Kidney (tissue), 14 donors: ENCODE data around the gene KANK4. TPM values are rescaled to one million over a fixed set of nuclear protein-coding genes. Genes with fewer than 3 reads are reported as not detected.

Source experiments
- DNase-seq, 5 donors: peaks; one replicate each; pipeline ENCODE4 v3.0.0-alpha.2; 2013 to 2020
- FAIRE-seq: peaks from 2 replicates; lab custom pipeline; 2012; peaks lifted over from hg19 to GRCh38; lab: Jason Lieb, UNC
- H3K27ac ChIP-seq, 2 donors: one replicate each; pipeline ENCODE4 v1.7.0; 2013; ENCODE audit warnings: low read depth in 2 of 2, low read length in 2 of 2, inconsistent platforms in 1 of 2
- H3K27me3 ChIP-seq: one replicate; pipeline ENCODE4 v1.7.1; 2013; ENCODE audit warnings: low read length, inconsistent platforms; ENCODE audit not compliant: control insufficient read depth, insufficient read depth
- H3K36me3 ChIP-seq, 3 donors: one replicate each; pipeline versions ENCODE4 v1.7.0 to v1.7.1; 2013; ENCODE audit warnings: low read length in 3 of 3, control low read depth in 1 of 3, inconsistent platforms in 1 of 3; ENCODE audit not compliant: insufficient read depth in 3 of 3, control insufficient read depth in 2 of 3
- H3K4me1 ChIP-seq, 3 donors: one replicate each; pipeline versions ENCODE4 v1.7.0 to v1.7.1; 2013; ENCODE audit warnings: low read length in 3 of 3, inconsistent platforms in 1 of 3, low read depth in 1 of 3; ENCODE audit not compliant: control insufficient read depth in 2 of 3, insufficient read depth in 2 of 3
- H3K4me3 ChIP-seq, 3 donors: one replicate each; pipeline versions ENCODE4 v1.7.0 to v1.8.1; 2013; ENCODE audit warnings: low read length in 3 of 3, control low read depth in 1 of 3, inconsistent platforms in 1 of 3
- H3K9ac ChIP-seq, 3 donors: one replicate each; pipeline versions ENCODE4 v1.7.0 to v1.7.1; 2013; ENCODE audit warnings: low read length in 3 of 3, control low read depth in 1 of 3, inconsistent platforms in 1 of 3
- H3K9me3 ChIP-seq, 3 donors: one replicate each; pipeline versions ENCODE4 v1.7.0 to v1.7.1; 2013; ENCODE audit warnings: low read length in 3 of 3, control low read depth in 1 of 3, inconsistent platforms in 1 of 3; ENCODE audit not compliant: control insufficient read depth in 2 of 3, insufficient read depth in 1 of 3
- CTCF ChIP-seq: IDR thresholded peaks from 3 replicates; pipeline ENCODE4 v1.5.1; 2012; ENCODE audit warnings: mild to moderate bottlenecking, moderate library complexity, borderline replicate concordance; ENCODE audit not compliant: insufficient read depth; ENCODE audit errors: extremely low read depth
- intact Hi-C: fragments of 100-400 bp; cut with DNase I; formaldehyde crosslinking; loops from one replicate; pipeline ENCODE4 v1.11.1; 2022
- polyA plus RNA-seq: library from polyadenylated mRNA; stranded (reverse); fragments of 350-450 nt; fragmentation: Illumina TruSeq; extraction: RNeasy Lipid Tissue Mini Kit (QIAGEN cat#74804); gene quantifications from one replicate; pipeline ENCODE4 v1.2.3, GENCODE V29; 2014; ENCODE audit warnings: low read depth, low replicate concordance; ENCODE audit not compliant: insufficient read depth
- total RNA-seq: library from RNA; stranded (reverse); fragmentation: NEBNext Ultra II Directional; extraction: Animal tissue kit (Norgen Biotek cat#: 25700); gene quantifications from one replicate; pipeline ENCODE4 v1.2.1, GENCODE V29; 2021
- donor health status: control.
- donor health status: control.
- donor health status: control.
- donor health status: control.
- donor health status: control.
- donor health status: DM: yes; HTN: yes; CAD: no.
- donor health status: Normal renal cell carcinoma (clear cell type).

The KANK4 gene
- total and polyA plus RNA-seq, 2 donors from 2014 or later: 0.28 to 0.50 TPM

GRCh38 chr1:62210960-62211359 lies 108.3 kb downstream of the KANK4 start:
- no peaks in the 10 kb centered on the region for H3K36me3 ChIP-seq
- no peak for TF ChIP-seq CTCF
- no peaks in the 10 kb centered on the region for H3K4me1 ChIP-seq
- peaks cover 0 to 2% (median 0%) of the 10 kb centered on the region in 3 donors for H3K9me3 ChIP-seq
- DNase-seq: no peak
- H3K9ac ChIP-seq: no peak overlapping the region
- no peaks in the 10 kb centered on the region for H3K27me3 ChIP-seq
- FAIRE-seq: no peak
- no peak overlapping the region for H3K4me3 ChIP-seq
- H3K27ac ChIP-seq: no peak overlapping the region
- intact Hi-C loops: no loop called here

- FAIRE-seq (no peak), DNase-seq (no peak)
- H3K27me3 ChIP-seq: no peaks in the 10 kb centered on the region
- no peak overlapping the region for H3K4me3 ChIP-seq
- H3K9ac ChIP-seq: no peak overlapping the region
- H3K9me3 ChIP-seq: peaks cover 0 to 2% (median 0%) of the 10 kb centered on the region in 3 donors
- no peaks in the 10 kb centered on the region for H3K4me1 ChIP-seq
- TF ChIP-seq CTCF: no peak
- intact Hi-C loops: no loop called here
- H3K36me3 ChIP-seq: no peaks in the 10 kb centered on the region
- no peak overlapping the region for H3K27ac ChIP-seq
Observed at GRCh38 chr1:62209931-62210595, 109.2 kb downstream of the KANK4 start.

GRCh38 chr1:62208970-62209369 lies 110.3 kb downstream of the KANK4 start:
- Histone ChIP-seq H3K27ac (no peak overlapping the region), H3K27me3 (no peaks in the 10 kb centered on the region), H3K9ac (no peak overlapping the region), H3K9me3 (peaks cover 0 to 2% (median 0%) of the 10 kb centered on the region in 3 donors), H3K4me1 (no peaks in the 10 kb centered on the region), H3K4me3 (no peak overlapping the region), H3K36me3 (no peaks in the 10 kb centered on the region)
- DNase-seq (no peak), FAIRE-seq (no peak)
- intact Hi-C loops: no loop called here
- TF ChIP-seq CTCF: no peak

- no peak overlapping the region for H3K4me3 ChIP-seq
- DNase-seq (no peak), FAIRE-seq (no peak)
- intact Hi-C loops: no loop called here
- H3K36me3 ChIP-seq: no peaks in the 10 kb centered on the region
- no peak overlapping the region for H3K9ac ChIP-seq
- TF ChIP-seq CTCF: no peak
- no peaks in the 10 kb centered on the region for H3K4me1 ChIP-seq
- H3K27ac ChIP-seq: no peak overlapping the region
- H3K27me3 ChIP-seq: no peaks in the 10 kb centered on the region
- H3K9me3 ChIP-seq: peaks cover 0 to 2% (median 0%) of the 10 kb centered on the region in 3 donors
Observed at GRCh38 chr1:62208087-62208486, 111.1 kb downstream of the KANK4 start.
